GM12878 (cell line): ENCODE data around the gene PHEX. TPM values are rescaled to one million over a fixed set of nuclear protein-coding genes. Genes with fewer than 3 reads are reported as not detected.

Experiments used
- ATAC-seq: fragments of 200-7000 bp; cut with Tn5 transposase; 3 replicates; pipeline ENCODE4 v1.9.1; 2020; ENCODE audit warnings: mild to moderate bottlenecking, moderate library complexity
- BruUV-seq: library from RNA; stranded (reverse); fragments of 400-500 nt; replicated peaks from 2 replicates; lab custom pipeline; 2021; lab: Mats Ljungman, UMichigan
- CTCF ChIA-PET: fragments of 300-600 bp; sonication (Branson Sonifier 250); formaldehyde crosslinking; extraction: SDS; loops from one replicate; lab custom pipeline; 2021; ENCODE audit warnings: inconsistent platforms; lab: Yijun Ruan, JAX
- POLR2A ChIA-PET: fragments of 350-600 bp; formaldehyde crosslinking; extraction: SDS; loops from one replicate; lab custom pipeline; 2021; ENCODE audit warnings: inconsistent platforms; lab: Charles Lee
- RAD21 ChIA-PET: fragments of 300-600 bp; sonication (Branson Sonifier 250); formaldehyde crosslinking; loops from one replicate; lab custom pipeline; 2023; ENCODE audit warnings: antibody characterized with exemption; ENCODE audit not compliant: unreplicated experiment; lab: Charles Lee
- SMC1A ChIA-PET: fragments of 300-600 bp; sonication (Branson Sonifier 250); formaldehyde crosslinking; loops from one replicate; lab custom pipeline; 2023; ENCODE audit not compliant: unreplicated experiment, uncharacterized antibody; lab: Charles Lee
- DNase-seq: peaks from one replicate; pipeline ENCODE4 v3.0.0-alpha.2; 2011; ENCODE audit warnings: low read depth, low spot score
- FAIRE-seq: peaks from 3 replicates; lab custom pipeline; 2011; peaks lifted over from hg19 to GRCh38; lab: Jason Lieb, UNC
- H2AFZ ChIP-seq: 2 replicates; pipeline ENCODE4 v1.6.0; 2011; ENCODE audit warnings: low read depth, low read length, control low read depth; ENCODE audit not compliant: control insufficient read depth
- H3K27ac ChIP-seq: 2 replicates; pipeline ENCODE4 v1.5.1; 2011; ENCODE audit warnings: control low read depth; ENCODE audit not compliant: control insufficient read depth, insufficient read depth
- H3K27me3 ChIP-seq, 2 experiments: replicated peaks in 1 of 2; 2 replicates each; pipeline versions ENCODE4 v1.6.0 to v1.6.1; 2011; ENCODE audit warnings: low read length in 1 of 2; ENCODE audit not compliant: control insufficient read depth in 2 of 2, insufficient read depth in 2 of 2
- H3K36me3 ChIP-seq, 2 experiments: 2 replicates each; pipeline ENCODE4 v1.5.1; 2011; ENCODE audit warnings: low read length in 1 of 2; ENCODE audit not compliant: control insufficient read depth in 2 of 2, insufficient read depth in 2 of 2
- H3K4me1 ChIP-seq: 2 replicates; pipeline ENCODE4 v1.6.1; 2011; ENCODE audit warnings: mild to moderate bottlenecking, low read length, moderate library complexity, mixed read lengths; ENCODE audit not compliant: control insufficient read depth, insufficient read depth
- H3K4me2 ChIP-seq: 2 replicates; pipeline ENCODE4 v1.6.0; 2011; ENCODE audit warnings: control low read depth; ENCODE audit not compliant: control insufficient read depth, insufficient read depth
- H3K4me3 ChIP-seq: fragments of 200-600 bp; sonication (generic); 2 replicates; pipeline ENCODE4 v1.5.1; 2016
- H3K79me2 ChIP-seq: 2 replicates; pipeline ENCODE4 v1.6.0; 2011; ENCODE audit warnings: low read length; ENCODE audit not compliant: control insufficient read depth, insufficient read depth
- H3K9ac ChIP-seq: 2 replicates; pipeline ENCODE4 v1.8.0; 2011; ENCODE audit warnings: low read length, control low read depth, mixed read lengths; ENCODE audit not compliant: control insufficient read depth, insufficient read depth
- H3K9me3 ChIP-seq: replicated peaks from 3 replicates; pipeline ENCODE4 v1.5.1; 2011; ENCODE audit warnings: mild to moderate bottlenecking, low read length; ENCODE audit not compliant: control insufficient read depth, insufficient read depth
- H4K20me1 ChIP-seq: 2 replicates; pipeline ENCODE4 v1.6.0; 2011; ENCODE audit not compliant: control insufficient read depth, insufficient read depth
- BRCA1 ChIP-seq: IDR thresholded peaks from 2 replicates; pipeline ENCODE4 v1.6.1; 2011; ENCODE audit warnings: low read depth, low read length, improper control_type of control experiment
- RAD21 ChIP-seq: IDR thresholded peaks from 2 replicates; pipeline ENCODE4 v1.6.1; 2011; ENCODE audit warnings: mild to moderate bottlenecking, low read depth, low read length, moderate library complexity; ENCODE audit not compliant: insufficient read depth
- SMC3 ChIP-seq: IDR thresholded peaks from 2 replicates; pipeline ENCODE4 v1.6.1; 2011; ENCODE audit warnings: low read length, improper control_type of control experiment, borderline replicate concordance
- ZNF384 ChIP-seq: IDR thresholded peaks from 2 replicates; pipeline ENCODE4 v1.6.1; 2012; ENCODE audit warnings: low read depth, mild to moderate bottlenecking, low read length, improper control_type of control experiment, borderline replicate concordance
- WGBS: methylation state at CpG from one replicate; pipeline ENCODE4 v1.1.6; 2016; ENCODE audit warnings: low lambda C conversion rate; ENCODE audit not compliant: insufficient replicate concordance, insufficient coverage; ENCODE audit errors: missing lambda C conversion rate; 5-methylcytosine and 5-hydroxymethylcytosine counted together
- in situ Hi-C: fragments of 300-500 bp; cut with MboI; formaldehyde crosslinking; loops from 9 replicates; pipeline ENCODE4 v1.14.3; 2018; ENCODE audit warnings: mixed read lengths
- intact Hi-C: fragments of 100-400 bp; cut with micrococcal nuclease; formaldehyde crosslinking; loops from one replicate; pipeline ENCODE4 v1.14.2; 2022; ENCODE audit not compliant: unreplicated experiment
- polyA plus RNA-seq, 11 experiments: library from polyadenylated mRNA; depleted of rRNA in 4 of 11; unstranded in 6 of 11; stranded (reverse) in 5 of 11; fragments of >200 nt; fragmentation: Nextera tagmentation in 4 of 11; fragmentation: Illumina TruSeq in 1 of 11; extraction: Ambion mirVana in 4 of 11; extraction: Trizol in 1 of 11; gene quantifications; 1 replicate in 1 of 11; 2 replicates in 10 of 11; pipeline versions ENCODE4 v1.2.1 to v1.2.3, GENCODE V29; 2011 to 2016; ENCODE audit warnings: inconsistent platforms in 2 of 11, missing spikeins in 2 of 11, low read depth in 1 of 11
- total RNA-seq, 4 experiments: library from RNA; depleted of rRNA in 3 of 4; stranded (reverse); fragments of >200 nt in 3 of 4; fragmentation: Illumina TruSeq in 1 of 4; extraction: Trizol in 1 of 4; gene quantifications; 2 replicates each; pipeline versions ENCODE4 v1.2.1 to v1.2.3, GENCODE V29; 2013 to 2021
- TF ChIP-seq, protein P1 (sequence below): fragments of 450-650 bp; IDR thresholded peaks from 2 replicates; pipeline ENCODE4 v1.6.1; 2018; ENCODE audit warnings: borderline replicate concordance, mild to moderate bottlenecking; ENCODE audit not compliant: partially characterized antibody
- TF ChIP-seq, protein P2 (sequence below), 3 experiments: IDR thresholded peaks in 2 of 3; conservative IDR thresholded peaks in 1 of 3; 2 replicates each; pipeline ENCODE4 v1.5.1; 2011; ENCODE audit warnings: low read depth in 3 of 3, low read length in 3 of 3, mild to moderate bottlenecking in 3 of 3, control low read depth in 2 of 3, moderate library complexity in 2 of 3, inconsistent platforms in 1 of 3, mixed read lengths in 1 of 3; ENCODE audit not compliant: control insufficient read depth in 2 of 3, insufficient read depth in 1 of 3; ENCODE audit errors: extremely low read depth in 1 of 3

Gene PHEX
- total and polyA plus RNA-seq, 10 of the 15 experiments (the other 5 are each of a cell fraction or from before 2014, with no cell fraction given), result 0.12 to 97.2 (median 0.55) TPM

DNA sequence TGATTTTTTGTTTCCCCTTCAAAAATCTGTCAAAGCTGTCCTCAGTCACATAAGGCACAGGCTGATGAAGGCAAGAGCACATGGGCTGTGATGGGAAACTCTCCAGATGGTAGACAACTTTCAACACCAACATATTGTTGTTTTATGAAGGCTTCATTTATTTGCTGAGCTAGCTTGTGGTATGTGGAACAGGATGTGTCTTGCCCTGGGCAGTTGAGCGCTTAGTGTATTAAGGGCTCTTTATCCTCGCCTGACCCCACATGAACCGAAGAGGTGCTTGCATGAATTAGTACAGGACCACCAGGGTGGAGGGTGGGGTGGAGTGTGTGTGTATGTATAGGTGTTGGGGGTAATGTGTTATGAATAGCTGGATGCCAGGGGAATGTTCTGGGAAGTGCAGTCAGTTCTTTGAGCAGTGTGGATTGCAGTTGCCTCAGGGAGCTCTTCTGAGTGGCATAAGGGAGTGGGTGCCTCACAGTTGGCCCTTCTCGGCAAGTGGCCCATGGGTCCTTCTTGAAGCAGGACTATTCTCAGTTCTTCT, 103.1 kb downstream of the PHEX start (continued):
- TF ChIP-seq, protein P1, sequence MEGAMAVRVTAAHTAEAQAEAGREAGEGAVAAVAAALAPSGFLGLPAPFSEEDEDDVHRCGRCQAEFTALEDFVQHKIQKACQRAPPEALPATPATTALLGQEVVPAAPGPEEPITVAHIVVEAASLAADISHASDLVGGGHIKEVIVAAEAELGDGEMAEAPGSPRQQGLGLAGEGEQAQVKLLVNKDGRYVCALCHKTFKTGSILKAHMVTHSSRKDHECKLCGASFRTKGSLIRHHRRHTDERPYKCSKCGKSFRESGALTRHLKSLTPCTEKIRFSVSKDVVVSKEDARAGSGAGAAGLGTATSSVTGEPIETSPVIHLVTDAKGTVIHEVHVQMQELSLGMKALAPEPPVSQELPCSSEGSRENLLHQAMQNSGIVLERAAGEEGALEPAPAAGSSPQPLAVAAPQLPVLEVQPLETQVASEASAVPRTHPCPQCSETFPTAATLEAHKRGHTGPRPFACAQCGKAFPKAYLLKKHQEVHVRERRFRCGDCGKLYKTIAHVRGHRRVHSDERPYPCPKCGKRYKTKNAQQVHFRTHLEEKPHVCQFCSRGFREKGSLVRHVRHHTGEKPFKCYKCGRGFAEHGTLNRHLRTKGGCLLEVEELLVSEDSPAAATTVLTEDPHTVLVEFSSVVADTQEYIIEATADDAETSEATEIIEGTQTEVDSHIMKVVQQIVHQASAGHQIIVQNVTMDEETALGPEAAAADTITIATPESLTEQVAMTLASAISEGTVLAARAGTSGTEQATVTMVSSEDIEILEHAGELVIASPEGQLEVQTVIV, result no peak

DNA sequence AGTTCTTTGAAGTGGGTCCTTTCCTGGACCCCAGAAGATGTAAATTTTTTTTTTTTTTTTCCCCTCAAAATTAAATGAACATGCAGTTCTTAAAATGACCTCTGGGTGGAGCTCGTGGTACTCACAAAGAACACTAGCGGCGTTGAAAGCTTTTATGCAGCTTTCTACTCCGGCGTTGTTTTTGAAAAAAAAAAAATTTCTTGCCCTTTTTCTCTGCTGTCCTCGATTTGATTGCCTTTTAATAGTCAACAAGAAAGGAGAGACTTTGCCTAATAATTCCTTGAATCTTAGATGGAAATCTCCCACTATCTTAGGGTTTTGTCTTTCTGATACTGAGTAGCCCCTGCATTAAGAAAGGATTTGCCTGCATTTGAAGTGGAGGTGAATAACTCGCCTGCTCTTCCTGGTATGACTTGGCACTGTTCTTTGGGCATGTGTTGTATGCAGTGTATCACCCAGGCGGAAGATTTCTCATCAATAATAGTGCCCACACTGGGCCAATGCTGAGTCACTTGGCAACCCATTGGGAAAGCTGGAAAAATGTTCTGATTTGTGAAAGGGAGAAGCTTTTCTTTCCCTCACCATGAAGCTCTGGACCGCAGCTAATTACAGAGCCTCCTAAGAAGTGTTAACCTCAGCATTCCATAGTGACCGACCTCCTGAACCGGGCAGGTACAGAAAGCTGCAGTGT, 104.0 kb downstream of the PHEX start:
- Histone ChIP-seq H3K27ac (no peak overlapping the region), H4K20me1 (no peaks in the 10 kb centered on the region), H3K4me2 (no peak overlapping the region), H2AFZ (no peak overlapping the region), H3K36me3 (no peaks in the 10 kb centered on the region), H3K4me1 (no peaks in the 10 kb centered on the region), H3K9me3 (no peaks in the 10 kb centered on the region), H3K9ac (no peak overlapping the region), H3K27me3 (no peaks in the 10 kb centered on the region), H3K79me2 (no peaks in the 10 kb centered on the region), H3K4me3 (no peak overlapping the region)
- DNase-seq (no peak), ATAC-seq (peak; percentile 43), FAIRE-seq (peak; percentile 41)
- intact Hi-C loops (loop anchor here (1.0 to 2.0 kb wide), 3 partner anchors 56 to 612 kb away; no protein-coding TSS in a partner anchor), in situ Hi-C loops (loop anchor here (10.0 kb wide), 1 partner anchor 609 kb away; no protein-coding TSS in a partner anchor)
- BruUV-seq, result no TSS peak
- ChIA-PET POLR2A (interaction anchor here (0.6 to 1.9 kb wide), 7 partner anchors 19 to 195 kb away, joined by 3 to 4 read pairs (median 3); no protein-coding TSS in a partner anchor), RAD21 (interaction anchor here (0.6 to 4.6 kb wide), 38 partner anchors 8 to 1766 kb away, joined by 3 to 75 read pairs (median 5); no protein-coding TSS in a partner anchor), CTCF (interaction anchor here (0.6 to 7.7 kb wide), 57 partner anchors 9 to 1766 kb away, joined by 3 to 102 read pairs (median 4); no protein-coding TSS in a partner anchor), SMC1A (interaction anchor here (0.5 to 10.2 kb wide), 43 partner anchors 10 to 1182 kb away, joined by 3 to 121 read pairs (median 5); no protein-coding TSS in a partner anchor)
- WGBS, result 26% methylated on average over 11 of the region's 11 CpGs
- TF ChIP-seq SMC3 (peak; percentile 59; the same call in 1 of the 2 replicates), RAD21 (peak; percentile 78), ZNF384 (peak; percentile 93), BRCA1 (no peak)
- TF ChIP-seq, protein P2, sequence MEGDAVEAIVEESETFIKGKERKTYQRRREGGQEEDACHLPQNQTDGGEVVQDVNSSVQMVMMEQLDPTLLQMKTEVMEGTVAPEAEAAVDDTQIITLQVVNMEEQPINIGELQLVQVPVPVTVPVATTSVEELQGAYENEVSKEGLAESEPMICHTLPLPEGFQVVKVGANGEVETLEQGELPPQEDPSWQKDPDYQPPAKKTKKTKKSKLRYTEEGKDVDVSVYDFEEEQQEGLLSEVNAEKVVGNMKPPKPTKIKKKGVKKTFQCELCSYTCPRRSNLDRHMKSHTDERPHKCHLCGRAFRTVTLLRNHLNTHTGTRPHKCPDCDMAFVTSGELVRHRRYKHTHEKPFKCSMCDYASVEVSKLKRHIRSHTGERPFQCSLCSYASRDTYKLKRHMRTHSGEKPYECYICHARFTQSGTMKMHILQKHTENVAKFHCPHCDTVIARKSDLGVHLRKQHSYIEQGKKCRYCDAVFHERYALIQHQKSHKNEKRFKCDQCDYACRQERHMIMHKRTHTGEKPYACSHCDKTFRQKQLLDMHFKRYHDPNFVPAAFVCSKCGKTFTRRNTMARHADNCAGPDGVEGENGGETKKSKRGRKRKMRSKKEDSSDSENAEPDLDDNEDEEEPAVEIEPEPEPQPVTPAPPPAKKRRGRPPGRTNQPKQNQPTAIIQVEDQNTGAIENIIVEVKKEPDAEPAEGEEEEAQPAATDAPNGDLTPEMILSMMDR (IDR thresholded peaks at IDR 0.05 in 2 of 3, conservative IDR thresholded peaks at IDR 0.05 in 1 of 3; ENCODE audit: control insufficient read depth in 2 of 3, extremely low read depth in 1 of 3, insufficient read depth in 1 of 3, low read depth in 3 of 3, low read length in 3 of 3), result peak; percentile 51 to 68 (median 68)
